Activated CD4-positive, alpha-beta T cell treated with anti-CD3 and anti-CD28 coated beads, Interleukin-2, amount 10 ng/mL, durations not matched to agents 24 days and 14 days (primary cell): ENCODE results near the gene PRKAG3. TPM values are rescaled to one million over a fixed set of nuclear protein-coding genes. Genes with fewer than 3 reads are reported as not detected.

Experiments used
- DNase-seq: peaks from one replicate; pipeline ENCODE4 v3.0.0; 2022
- H3K27ac Mint-ChIP-seq: one replicate; pipeline ENCODE4 v1.8.0; 2022; ENCODE audit warnings: mild to moderate bottlenecking, mixed read lengths
- H3K27me3 Mint-ChIP-seq: one replicate; pipeline ENCODE4 v1.8.0; 2022; ENCODE audit warnings: mixed read lengths
- H3K36me3 Mint-ChIP-seq: one replicate; pipeline ENCODE4 v1.8.0; 2022; ENCODE audit warnings: low read depth, mild to moderate bottlenecking, mixed read lengths
- H3K4me1 Mint-ChIP-seq: one replicate; pipeline ENCODE4 v1.8.0; 2021; ENCODE audit warnings: mixed read lengths
- H3K4me3 Mint-ChIP-seq: one replicate; pipeline ENCODE4 v1.8.0; 2022; ENCODE audit warnings: mild to moderate bottlenecking, moderate library complexity, mixed read lengths
- H3K9me3 Mint-ChIP-seq: one replicate; pipeline ENCODE4 v1.8.0; 2021; ENCODE audit warnings: mixed read lengths
- intact Hi-C: fragments of 100-400 bp; cut with micrococcal nuclease; formaldehyde crosslinking; loops from one replicate; pipeline ENCODE4 v1.15.1; 2023
- total RNA-seq: library from RNA; stranded (reverse); gene quantifications from 2 replicates; pipeline ENCODE4 v1.2.3, GENCODE V29; 2022

Gene PRKAG3
- total RNA-seq: not detected in 2 replicates

DNA sequence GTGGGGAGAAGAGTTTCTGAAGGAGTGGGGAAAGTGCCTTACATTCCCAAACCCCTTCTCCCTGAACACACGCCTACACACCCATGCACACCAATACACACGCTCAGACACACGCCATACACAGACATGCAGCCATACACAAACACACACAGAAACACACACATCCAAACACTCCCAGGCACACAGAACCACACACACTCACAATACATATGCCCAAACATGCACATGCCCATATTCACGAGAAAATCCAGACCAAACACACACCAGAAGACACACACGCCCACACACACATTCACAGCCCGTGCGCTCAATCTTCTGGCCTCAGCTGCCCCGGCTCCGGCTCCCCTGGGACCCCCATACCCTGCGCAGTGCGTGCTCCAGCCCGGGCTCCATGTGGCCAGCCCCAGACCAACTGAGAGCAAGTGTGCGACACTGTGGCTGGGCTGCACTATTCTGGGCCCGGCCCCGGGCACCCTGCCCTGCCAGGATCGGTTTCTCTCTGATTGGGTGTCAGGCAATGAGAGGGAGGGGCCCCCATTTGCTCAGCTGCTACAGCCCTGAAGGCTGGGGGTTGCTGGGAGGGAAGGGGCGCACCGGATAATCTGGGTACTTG is at the start of gene PRKAG3:
PRKAG3 (minus strand) TSS at position 426 of the 613 bp plus-strand sequence.
- Mint-ChIP-seq H3K4me1 (no peaks in the 10 kb centered on the region), H3K9me3 (no peaks in the 10 kb centered on the region), H3K27ac (no peak within 1 kb of the TSS)

DNA sequence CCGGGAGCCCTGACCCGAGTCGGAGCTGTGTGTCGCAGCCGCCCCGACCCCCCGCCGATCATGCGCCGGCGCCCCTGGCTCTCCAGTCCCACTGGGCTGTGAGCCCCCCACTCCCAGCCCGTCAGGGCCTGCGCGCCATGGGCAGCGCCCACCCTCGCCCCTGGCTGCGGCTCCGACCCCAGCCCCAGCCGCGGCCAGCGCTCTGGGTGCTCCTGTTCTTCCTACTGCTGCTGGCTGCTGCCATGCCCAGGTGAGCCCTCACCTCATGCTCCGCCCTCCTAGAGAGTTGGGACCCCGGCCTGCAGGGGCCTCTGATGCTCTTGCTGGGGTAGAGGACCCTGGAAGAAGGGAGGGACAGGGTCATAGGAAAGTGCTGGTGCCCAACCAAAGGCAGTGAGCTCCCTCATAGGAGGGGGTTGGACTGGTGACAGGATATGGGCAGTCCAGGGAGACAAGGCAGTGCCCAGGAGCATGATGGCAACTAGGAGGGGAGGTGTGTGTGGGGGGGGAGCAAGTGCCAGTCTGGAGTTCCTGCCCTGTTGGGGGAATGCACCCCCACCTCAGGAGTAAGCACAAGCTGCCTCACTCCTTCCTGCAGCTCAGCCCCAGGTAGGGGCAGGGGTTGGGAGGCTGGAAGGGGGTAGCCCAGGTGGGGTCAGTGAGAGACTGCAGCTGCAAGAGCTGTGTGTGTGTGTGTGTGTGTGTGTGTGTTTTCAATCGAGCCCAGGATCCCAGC is 49.4 kb upstream of the PRKAG3 start:
- intact Hi-C loops: no loop called here

More for the DNA sequence above, at the start of gene PRKAG3:
- no peak within 1 kb of the TSS for H3K4me3 Mint-ChIP-seq
- H3K27me3 Mint-ChIP-seq: peaks cover 20% of the 10 kb centered on the region
- DNase-seq: no peak
- H3K36me3 Mint-ChIP-seq: no peaks in the 10 kb centered on the region
- intact Hi-C loops: no loop called here

DNA sequence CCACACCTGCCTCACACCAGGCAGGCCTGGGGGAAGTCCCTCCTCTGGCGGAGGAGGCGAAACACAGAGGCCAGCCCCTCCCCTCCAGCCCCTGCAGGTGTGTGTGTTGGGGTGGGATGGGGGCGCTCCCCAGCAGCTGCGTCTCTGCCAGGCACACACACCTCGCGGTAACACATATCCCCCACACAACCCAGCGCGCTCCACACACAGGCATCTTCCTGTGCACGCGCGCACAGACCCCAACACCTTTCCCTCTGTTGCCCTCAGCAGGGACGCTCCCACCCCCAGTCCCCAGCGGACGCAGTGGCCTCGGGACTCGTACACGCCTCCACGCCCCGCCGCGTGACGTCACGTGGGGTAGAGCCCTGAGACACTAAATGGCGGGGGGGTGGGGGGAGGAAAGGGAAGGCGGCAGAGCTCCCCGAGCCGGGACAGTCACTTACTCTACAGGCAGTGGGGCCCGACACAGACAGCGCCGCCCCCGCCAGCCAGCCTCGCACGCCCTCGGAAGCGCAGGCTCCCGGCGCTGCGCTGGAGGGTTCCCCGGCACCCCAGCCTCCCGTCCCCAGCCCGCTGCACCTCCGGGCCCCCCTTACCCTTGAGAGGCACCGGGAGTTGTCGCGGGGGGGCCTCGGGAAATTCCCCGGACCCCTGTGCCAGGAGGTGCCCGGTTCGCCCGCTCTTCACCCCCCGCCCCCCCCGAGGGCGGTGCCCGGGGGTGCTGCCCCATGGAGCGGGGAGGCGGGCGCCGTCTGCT is 48.7 kb upstream of the PRKAG3 start, which contains the start of gene WNT10A:
WNT10A (plus strand) TSS at position 751 of the 757 bp plus-strand sequence. CDS start 144 bp downstream, outside the sequence.
- H3K4me3 Mint-ChIP-seq: peak within 1 kb of the TSS; percentile 83
- intact Hi-C loops: no loop called here
- peak; percentile 83 for DNase-seq
- no peaks in the 10 kb centered on the region for H3K9me3 Mint-ChIP-seq
- no peaks in the 10 kb centered on the region for H3K36me3 Mint-ChIP-seq
- H3K4me1 Mint-ChIP-seq: peaks cover 36% of the 10 kb centered on the region
- H3K27ac Mint-ChIP-seq: peak within 1 kb of the TSS; percentile 40
- H3K27me3 Mint-ChIP-seq: peaks cover 73% of the 10 kb centered on the region

More for the DNA sequence above, 49.4 kb upstream of the PRKAG3 start:
- Mint-ChIP-seq H3K27me3 (peaks cover 74% of the 10 kb centered on the region), H3K4me1 (peaks cover 37% of the 10 kb centered on the region), H3K36me3 (no peaks in the 10 kb centered on the region), H3K27ac (peak overlapping the region; percentile 40), H3K9me3 (no peaks in the 10 kb centered on the region), H3K4me3 (peak overlapping the region; percentile 63)
- no peak for DNase-seq

DNA sequence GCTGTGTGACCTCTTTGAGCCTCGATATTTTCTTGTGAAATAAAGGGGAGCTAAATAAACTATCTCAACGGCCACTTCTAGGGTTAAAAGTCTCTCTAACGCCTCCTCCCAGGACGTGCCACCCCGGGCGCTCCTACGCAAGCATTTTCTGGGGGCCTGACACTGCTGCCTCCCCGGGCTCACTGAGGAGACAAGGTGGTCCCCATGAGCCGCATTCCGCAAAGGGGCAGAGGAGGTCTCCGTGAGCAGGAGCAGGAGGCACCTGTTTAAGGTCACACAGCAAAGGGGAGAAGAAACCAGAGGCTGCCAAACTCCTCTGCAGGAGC is 48.1 kb upstream of the PRKAG3 start:
- DNase-seq: no peak
- intact Hi-C loops: no loop called here
- H3K36me3 Mint-ChIP-seq: no peaks in the 10 kb centered on the region
- H3K4me3 Mint-ChIP-seq: peak overlapping the region; percentile 83
- H3K27ac Mint-ChIP-seq: no peak overlapping the region
- no peaks in the 10 kb centered on the region for H3K9me3 Mint-ChIP-seq
- peaks cover 71% of the 10 kb centered on the region for H3K27me3 Mint-ChIP-seq
- H3K4me1 Mint-ChIP-seq: peaks cover 36% of the 10 kb centered on the region

DNA sequence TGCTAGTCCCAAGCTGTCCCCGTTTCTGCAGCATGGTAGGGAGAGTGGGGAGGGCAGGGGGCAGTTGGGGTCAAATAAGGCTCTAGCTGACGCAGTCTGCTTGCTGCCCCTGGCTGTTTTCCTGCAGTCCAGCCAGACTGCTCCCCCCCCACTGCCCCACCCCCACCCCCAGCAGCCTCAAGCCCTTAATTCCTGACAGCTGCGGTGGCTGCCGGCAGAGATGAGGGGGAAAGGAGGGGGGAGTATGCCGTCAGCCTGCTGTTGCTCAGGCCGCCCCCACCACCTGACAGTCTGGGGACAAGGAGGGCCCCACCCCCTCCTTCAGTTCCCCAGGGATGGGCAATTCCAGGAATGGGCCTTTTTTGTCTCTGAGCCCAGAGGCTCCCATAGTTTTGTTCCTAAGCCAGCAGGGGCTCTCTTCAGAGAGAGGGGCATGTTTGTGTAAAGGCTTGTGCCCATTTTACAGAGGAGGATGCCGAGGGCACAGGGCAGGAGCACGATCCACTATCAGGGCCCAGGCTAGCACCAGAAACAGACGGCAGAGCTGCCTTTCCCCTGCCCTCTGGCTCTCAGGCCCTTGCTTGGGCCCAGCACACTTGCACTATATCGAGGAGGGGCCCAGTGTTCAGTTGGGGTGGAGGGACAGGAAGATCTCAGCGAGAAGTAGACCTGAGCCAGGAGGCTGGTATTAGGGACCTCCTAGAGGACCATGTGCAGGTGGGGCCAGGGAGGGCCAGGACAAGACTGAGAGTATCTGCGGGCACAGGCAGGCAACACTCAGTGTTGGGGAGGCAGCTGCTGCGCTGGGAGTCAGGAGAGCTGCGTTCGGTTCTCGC is 47.5 kb upstream of the PRKAG3 start:
- intact Hi-C loops: no loop called here
- H3K4me1 Mint-ChIP-seq: peaks cover 32% of the 10 kb centered on the region
- peak overlapping the region; percentile 83 for H3K4me3 Mint-ChIP-seq
- no peaks in the 10 kb centered on the region for H3K9me3 Mint-ChIP-seq
- no peaks in the 10 kb centered on the region for H3K36me3 Mint-ChIP-seq
- H3K27ac Mint-ChIP-seq: no peak overlapping the region
- DNase-seq: no peak
- H3K27me3 Mint-ChIP-seq: peaks cover 71% of the 10 kb centered on the region

DNA sequence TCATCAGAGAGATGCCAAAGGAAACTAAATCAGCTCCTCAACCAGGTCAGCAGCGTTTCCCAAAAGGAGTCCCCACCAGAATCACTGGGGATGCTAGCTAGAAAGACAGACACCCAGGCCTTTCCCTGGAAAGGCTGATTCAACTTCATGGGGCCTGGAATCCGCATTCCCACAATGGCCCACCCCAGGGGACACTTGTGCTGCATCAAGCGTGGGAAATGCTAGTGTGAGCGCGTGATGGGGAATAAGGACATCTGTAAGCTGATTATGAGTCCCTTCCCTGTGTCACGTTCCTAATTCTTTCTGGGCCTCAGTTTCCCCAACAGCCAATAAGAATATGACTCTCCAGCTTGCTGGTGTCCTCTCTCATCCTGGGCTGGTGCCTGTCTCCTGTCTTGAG is 46.9 kb upstream of the PRKAG3 start:
- H3K9me3 Mint-ChIP-seq: no peaks in the 10 kb centered on the region
- H3K27me3 Mint-ChIP-seq: peaks cover 69% of the 10 kb centered on the region
- H3K27ac Mint-ChIP-seq: no peak overlapping the region
- no peak for DNase-seq
- no peaks in the 10 kb centered on the region for H3K36me3 Mint-ChIP-seq
- intact Hi-C loops: no loop called here
- H3K4me3 Mint-ChIP-seq: no peak overlapping the region
- peaks cover 32% of the 10 kb centered on the region for H3K4me1 Mint-ChIP-seq

DNA sequence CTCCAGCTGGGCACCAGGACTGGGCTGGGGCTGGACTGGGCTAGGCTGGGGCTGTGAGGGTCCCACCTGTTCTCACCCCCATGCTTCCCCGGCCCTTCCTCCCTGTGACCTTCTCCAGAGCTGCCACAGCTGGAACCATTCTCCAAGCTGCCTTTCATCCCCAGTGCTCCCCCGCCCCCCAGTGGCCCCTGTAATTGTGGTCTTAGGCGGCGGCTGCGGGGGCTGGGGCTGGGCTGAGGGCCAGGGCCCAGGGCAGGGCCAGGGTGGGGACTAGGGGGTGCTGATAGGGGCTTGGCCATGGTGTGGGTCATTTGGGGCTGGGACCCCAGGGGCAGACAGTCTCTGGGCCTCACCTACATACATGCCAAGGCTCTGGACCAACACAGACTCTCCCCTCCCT is 46.3 kb upstream of the PRKAG3 start:
- Mint-ChIP-seq H3K9me3 (no peaks in the 10 kb centered on the region), H3K4me3 (no peak overlapping the region), H3K4me1 (peaks cover 31% of the 10 kb centered on the region), H3K27me3 (peaks cover 70% of the 10 kb centered on the region), H3K27ac (no peak overlapping the region), H3K36me3 (no peaks in the 10 kb centered on the region)
- no peak for DNase-seq
- intact Hi-C loops: loop anchor here (2.0 kb wide), 1 partner anchor 25 kb away; no protein-coding TSS in a partner anchor

DNA sequence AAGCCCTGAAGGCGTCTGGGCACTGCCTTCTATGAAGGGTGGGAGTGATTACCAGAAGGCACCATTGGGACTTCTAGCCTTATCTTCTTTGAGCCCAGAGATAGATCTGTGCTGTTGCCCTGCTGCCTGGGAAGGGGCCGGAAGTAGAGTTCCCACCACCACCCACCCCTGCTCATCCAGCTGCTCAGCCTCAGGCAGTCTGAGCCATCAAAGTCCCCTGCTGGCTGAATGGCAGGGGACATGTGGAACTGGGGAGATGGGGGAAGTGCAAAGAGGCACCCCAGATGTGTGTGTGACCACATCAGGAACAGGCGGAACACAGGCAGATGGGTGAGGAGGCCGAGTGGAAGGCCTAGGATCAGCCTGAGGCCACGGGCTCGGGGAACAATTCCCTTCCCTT is 45.7 kb upstream of the PRKAG3 start:
- intact Hi-C loops: loop anchor here (2.0 kb wide), 1 partner anchor 25 kb away; no protein-coding TSS in a partner anchor
- no peaks in the 10 kb centered on the region for H3K9me3 Mint-ChIP-seq
- peaks cover 27% of the 10 kb centered on the region for H3K4me1 Mint-ChIP-seq
- H3K36me3 Mint-ChIP-seq: no peaks in the 10 kb centered on the region
- DNase-seq: no peak
- no peak overlapping the region for H3K4me3 Mint-ChIP-seq
- no peak overlapping the region for H3K27ac Mint-ChIP-seq
- H3K27me3 Mint-ChIP-seq: peaks cover 70% of the 10 kb centered on the region

DNA sequence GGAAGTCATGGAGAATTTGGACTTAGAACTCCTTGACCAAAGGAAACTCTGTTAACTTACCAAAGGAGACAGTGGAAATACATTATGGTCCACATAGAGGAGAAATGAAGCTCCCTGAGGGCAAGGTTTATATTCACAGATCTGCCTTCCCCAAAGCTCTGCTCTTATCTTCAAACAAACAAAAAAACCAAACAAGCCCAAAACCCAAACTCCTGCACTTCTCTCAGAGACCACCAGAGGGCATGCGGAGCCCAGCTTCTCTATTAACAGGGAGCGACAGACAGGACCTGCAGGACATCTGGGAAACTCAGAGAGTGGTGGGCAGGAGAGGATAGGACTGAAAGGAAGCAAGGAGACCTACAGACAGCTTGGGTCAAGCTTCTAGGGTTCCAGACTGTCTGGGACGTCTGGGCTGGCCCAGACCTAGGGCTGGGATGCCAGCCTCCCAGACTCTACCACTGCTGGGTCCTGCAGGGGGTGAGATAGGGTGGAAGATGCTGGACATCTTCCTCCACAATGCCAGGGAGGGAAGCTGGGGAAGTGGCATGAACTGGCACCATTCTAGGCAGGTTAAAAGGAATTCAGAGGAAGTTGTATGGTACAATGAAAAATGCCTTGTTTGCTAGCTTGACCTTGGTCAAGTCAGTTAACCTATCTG is 45.1 kb upstream of the PRKAG3 start:
- intact Hi-C loops: loop anchor here (1.0 to 2.0 kb wide), 2 partner anchors 22 to 24 kb away; no protein-coding TSS in a partner anchor
- peak; percentile 92 for DNase-seq
- Mint-ChIP-seq H3K27me3 (peaks cover 71% of the 10 kb centered on the region), H3K27ac (no peak overlapping the region), H3K36me3 (no peaks in the 10 kb centered on the region), H3K9me3 (no peaks in the 10 kb centered on the region), H3K4me3 (no peak overlapping the region), H3K4me1 (peaks cover 29% of the 10 kb centered on the region)

DNA sequence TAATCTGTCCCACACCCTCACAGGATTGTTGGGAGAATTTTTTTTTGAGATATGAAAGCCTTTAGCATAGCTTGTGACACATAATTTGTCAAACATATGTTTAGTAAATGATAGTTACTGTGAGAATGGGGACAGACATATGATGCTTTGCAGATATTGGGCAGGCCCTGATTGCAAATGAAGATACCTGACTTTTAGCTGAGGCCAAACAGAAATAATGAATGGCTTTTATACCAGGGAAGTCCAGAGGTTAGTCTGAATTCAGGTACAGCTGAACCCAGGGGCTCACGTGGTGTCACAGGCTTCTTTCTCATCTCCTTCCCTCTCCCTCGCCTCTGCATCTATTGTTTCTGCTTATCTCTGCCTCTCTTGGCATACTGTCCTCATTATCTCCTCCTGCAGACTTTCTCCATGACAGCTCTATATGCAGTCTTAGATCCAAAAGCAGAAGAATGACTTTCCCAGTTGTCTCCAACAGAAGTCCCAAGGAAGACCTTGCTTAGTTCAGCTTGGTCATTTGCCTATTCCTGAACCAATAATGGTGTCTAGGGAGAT is 44.2 kb upstream of the PRKAG3 start:
- intact Hi-C loops: loop anchor here (1.0 to 2.0 kb wide), 2 partner anchors 23 kb away; no protein-coding TSS in a partner anchor
- Mint-ChIP-seq H3K4me1 (peaks cover 24% of the 10 kb centered on the region), H3K27me3 (peaks cover 69% of the 10 kb centered on the region), H3K9me3 (no peaks in the 10 kb centered on the region), H3K36me3 (no peaks in the 10 kb centered on the region), H3K27ac (no peak overlapping the region), H3K4me3 (no peak overlapping the region)
- no peak for DNase-seq

DNA sequence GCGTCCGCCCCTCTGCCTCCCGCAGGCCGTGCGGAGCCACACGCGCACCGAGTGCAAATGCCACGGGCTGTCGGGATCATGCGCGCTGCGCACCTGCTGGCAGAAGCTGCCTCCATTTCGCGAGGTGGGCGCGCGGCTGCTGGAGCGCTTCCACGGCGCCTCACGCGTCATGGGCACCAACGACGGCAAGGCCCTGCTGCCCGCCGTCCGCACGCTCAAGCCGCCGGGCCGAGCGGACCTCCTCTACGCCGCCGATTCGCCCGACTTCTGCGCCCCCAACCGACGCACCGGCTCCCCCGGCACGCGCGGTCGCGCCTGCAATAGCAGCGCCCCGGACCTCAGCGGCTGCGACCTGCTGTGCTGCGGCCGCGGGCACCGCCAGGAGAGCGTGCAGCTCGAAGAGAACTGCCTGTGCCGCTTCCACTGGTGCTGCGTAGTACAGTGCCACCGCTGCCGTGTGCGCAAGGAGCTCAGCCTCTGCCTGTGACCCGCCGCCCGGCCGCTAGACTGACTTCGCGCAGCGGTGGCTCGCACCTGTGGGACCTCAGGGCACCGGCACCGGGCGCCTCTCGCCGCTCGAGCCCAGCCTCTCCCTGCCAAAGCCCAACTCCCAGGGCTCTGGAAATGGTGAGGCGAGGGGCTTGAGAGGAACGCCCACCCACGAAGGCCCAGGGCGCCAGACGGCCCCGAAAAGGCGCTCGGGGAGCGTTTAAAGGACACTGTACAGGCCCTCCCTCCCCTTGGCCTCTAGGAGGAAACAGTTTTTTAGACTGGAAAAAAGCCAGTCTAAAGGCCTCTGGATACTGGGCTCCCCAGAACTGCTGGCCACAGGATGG is 42.0 kb upstream of the PRKAG3 start:
- intact Hi-C loops: loop anchor here (5.0 kb wide), 1 partner anchor 109 kb away; no protein-coding TSS in a partner anchor
- no peak overlapping the region for H3K27ac Mint-ChIP-seq
- peaks cover 76% of the 10 kb centered on the region for H3K27me3 Mint-ChIP-seq
- H3K36me3 Mint-ChIP-seq: no peaks in the 10 kb centered on the region
- no peaks in the 10 kb centered on the region for H3K9me3 Mint-ChIP-seq
- no peak overlapping the region for H3K4me3 Mint-ChIP-seq
- H3K4me1 Mint-ChIP-seq: peaks cover 13% of the 10 kb centered on the region
- no peak for DNase-seq
